MV-4-11 (cell line): Measurements from ENCODE around the gene TSTD2.
A peak's percentile ranks its signal among the peaks of the same experiment; 100 is the strongest.

Experiments used
- DNase-seq: peaks from one replicate; lab custom pipeline; 2025; lab: John Stamatoyannopoulos, UW

TSTD2 gene

GRCh38 chr9:97632985-97633858 lies at the start of gene TSTD2, which contains the start of gene NCBP1:
Gene TSTD2 (minus strand): TSS chr9:97633368. CDS start chr9:97627562, 5,806 bp downstream.
Gene NCBP1 (plus strand): TSS chr9:97633821. CDS start chr9:97633882, 61 bp downstream.
- peak; percentile 98 for DNase-seq

- no peak for DNase-seq
Measured at GRCh38 chr9:97682242-97682641, 49.1 kb upstream of the TSTD2 start.

DNA sequence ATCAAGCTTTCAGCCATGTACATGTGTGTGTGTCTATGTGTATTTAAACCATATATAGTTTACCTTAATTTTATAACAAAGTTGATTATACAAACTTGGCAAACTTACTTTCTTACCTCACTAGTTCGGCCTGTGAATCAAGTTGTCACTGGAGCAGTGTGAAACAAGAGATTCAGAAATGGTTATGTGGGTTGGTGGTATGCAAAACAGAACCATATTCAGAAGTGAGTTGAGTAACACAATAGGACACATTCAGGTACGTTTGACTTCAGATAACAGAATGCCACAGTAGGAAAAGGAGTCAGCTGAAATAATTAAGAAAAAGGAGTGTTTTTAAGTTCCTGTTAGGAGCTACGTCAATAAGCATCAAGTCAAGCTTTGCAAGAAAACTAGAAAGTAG lies 42.5 kb upstream of the TSTD2 start:
- peak; percentile 27 for DNase-seq

- no peak for DNase-seq
Measured at GRCh38 chr9:97673922-97674321, 40.8 kb upstream of the TSTD2 start.

DNA sequence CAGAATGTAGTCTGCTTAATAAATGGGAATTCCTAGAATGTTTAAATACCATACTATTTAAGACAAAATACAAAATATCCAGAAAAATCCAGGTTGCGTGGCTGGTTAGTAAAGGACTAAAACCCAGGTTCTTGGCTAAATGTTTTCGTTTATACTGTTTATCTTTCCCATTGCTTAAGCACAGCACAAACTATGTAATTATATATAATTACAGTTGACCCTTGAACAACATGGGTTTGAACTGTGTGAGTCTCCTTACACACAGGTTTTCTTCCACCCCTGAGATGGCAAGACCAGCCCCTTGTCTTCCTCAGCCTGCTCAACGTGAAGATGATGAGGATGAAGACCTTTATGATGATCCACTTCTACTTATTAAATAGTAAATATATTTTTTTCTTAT lies 39.2 kb upstream of the TSTD2 start:
- DNase-seq: no peak

- DNase-seq: no peak
Measured at GRCh38 chr9:97670586-97670985, 37.4 kb upstream of the TSTD2 start.

- no peak for DNase-seq
Measured at GRCh38 chr9:97668485-97668884, 35.3 kb upstream of the TSTD2 start.

GRCh38 chr9:97666907-97667686 lies 33.9 kb upstream of the TSTD2 start:
- DNase-seq: peak; percentile 59

DNA sequence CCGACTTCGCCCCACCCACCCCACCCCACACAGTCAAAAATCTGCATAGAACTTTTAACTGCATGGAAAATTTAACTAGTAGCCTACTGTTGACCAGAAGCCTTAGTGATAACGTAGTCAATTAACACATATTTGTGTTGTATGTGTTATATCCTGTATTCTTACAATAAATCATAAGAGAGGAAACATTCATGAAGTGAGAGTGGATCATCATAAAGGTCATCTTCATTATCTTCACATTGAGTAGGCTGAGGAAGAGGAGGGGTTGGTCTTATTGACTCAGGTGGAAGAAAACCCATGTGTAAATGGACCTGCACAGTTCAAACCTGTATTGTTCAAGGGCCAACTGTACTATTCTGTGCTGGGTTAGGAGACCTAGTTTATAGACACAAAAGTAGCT lies 32.6 kb upstream of the TSTD2 start:
- DNase-seq: no peak

- DNase-seq: no peak
Measured at GRCh38 chr9:97660847-97661246, 27.7 kb upstream of the TSTD2 start.

DNA sequence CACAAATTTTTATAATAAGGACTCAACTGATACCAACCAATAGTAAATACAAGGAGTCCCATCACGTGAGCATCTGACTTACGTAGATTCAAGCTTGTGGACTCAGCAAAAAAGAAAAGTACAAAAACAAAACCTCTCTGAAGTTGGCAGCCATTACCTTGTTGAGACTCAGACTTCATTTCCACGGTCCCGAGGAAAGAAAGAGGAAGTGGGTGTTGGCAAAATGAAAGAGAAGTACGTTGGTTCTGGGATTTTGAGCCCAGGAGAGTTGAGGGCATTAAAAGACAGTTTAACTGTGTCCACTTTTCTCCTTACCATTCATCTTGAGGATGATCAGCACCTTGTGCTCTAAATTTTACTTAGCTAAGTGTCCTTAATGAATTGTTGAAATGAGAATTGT lies 27.2 kb upstream of the TSTD2 start:
- DNase-seq: peak; percentile 61

GRCh38 chr9:97659771-97660170 lies 26.6 kb upstream of the TSTD2 start:
- DNase-seq: peak; percentile 14

DNA sequence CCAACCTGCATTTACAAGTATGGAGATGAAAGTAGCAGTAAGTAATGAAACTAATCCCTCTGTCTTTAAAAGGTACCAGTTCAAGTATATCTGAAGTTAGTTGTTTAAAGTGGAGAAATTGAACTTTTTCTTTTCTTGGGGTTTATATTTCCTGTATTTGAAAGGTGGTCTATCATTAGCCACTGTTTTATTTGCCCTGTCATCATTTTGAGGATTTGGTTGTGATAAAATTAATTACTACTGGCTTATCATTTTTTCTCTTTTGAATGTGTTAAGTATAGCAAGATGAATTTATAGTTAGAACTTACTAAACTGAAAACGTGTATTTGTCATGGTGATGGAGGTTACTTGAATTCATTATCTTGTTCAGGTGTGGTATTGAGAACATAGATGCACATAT lies 25.5 kb upstream of the TSTD2 start:
- DNase-seq: no peak

GRCh38 chr9:97651646-97652045 lies 18.5 kb upstream of the TSTD2 start:
- no peak for DNase-seq

DNA sequence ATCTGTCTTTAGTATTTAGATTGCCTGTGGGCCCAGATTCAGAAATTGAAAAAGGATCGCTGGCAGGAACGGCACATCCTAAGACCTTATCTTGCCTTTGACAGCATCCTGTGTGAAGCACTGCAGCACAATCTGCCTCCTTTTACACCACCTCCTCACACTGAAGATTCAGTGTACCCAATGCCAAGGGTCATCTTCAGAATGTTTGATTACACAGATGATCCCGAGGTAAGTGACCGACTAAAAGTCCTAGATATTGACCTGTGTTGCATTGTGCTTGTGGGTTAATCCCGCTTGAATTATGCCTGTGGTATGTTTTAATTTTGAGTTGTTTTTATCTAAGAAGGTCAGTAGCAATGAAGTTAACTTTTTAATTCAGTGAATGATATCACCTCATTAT lies 14.8 kb upstream of the TSTD2 start:
- no peak for DNase-seq

- no peak for DNase-seq
Measured at GRCh38 chr9:97645720-97646119, 12.6 kb upstream of the TSTD2 start.

- DNase-seq: no peak
Measured at GRCh38 chr9:97640325-97640724, 7.2 kb upstream of the TSTD2 start.

DNA sequence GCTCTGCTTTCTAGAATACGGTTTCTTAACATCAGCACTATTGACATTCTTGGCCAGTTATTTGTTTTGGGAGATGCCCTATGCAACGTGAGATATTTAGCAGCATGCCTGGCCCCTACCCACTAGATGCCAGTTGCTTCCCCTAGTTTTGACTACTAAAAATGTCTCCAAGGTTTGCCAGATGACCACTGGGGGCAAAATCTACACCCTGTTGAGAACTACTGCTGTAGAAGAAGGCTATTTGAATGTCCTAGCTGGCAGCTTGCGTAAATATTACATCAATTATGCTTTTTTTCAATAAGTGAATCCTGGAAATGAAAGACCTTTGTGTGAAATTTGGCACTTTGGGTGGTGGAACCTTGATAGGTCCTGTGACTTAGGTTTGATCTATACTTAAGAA lies 5.5 kb upstream of the TSTD2 start:
- peak; percentile 22 for DNase-seq

DNA sequence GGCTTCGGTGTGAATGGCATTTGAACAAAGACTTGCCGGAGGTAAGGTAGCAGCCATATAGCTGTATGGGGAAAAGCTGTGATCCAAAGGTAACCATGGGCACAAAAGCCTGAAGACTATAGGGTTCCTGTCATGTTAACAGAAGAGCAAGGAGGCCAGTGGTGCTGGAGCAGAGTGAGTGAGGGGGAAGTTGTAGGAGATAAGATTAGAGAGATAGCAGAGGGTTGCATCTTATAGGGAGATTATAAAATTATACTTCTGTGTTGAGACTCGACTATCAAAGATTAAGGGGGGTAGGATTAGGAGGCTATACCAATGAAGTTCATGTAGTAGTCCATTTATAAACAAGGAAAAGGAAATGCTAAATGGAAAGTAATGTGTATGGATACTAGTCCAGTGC lies 3.7 kb upstream of the TSTD2 start:
- no peak for DNase-seq

DNA sequence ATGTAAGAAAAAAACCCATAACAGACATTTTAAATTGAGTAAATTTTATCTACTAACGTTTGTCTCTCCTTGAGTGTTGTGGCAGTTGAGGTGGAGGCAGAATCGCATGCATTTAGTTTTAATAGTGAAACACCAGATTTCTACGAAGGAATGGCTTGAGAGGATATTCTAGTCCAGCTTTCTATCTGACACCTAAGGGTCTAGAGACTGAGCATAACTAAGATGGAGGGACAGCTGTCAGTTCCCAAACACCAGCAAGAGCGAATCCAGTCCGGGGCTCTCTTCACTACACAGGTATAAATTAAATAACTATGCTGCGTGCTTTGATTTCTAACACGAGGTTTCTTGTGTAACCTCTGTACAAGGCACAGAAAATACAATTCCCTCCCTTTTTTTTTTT lies 1.9 kb upstream of the TSTD2 start:
- DNase-seq: no peak

DNA sequence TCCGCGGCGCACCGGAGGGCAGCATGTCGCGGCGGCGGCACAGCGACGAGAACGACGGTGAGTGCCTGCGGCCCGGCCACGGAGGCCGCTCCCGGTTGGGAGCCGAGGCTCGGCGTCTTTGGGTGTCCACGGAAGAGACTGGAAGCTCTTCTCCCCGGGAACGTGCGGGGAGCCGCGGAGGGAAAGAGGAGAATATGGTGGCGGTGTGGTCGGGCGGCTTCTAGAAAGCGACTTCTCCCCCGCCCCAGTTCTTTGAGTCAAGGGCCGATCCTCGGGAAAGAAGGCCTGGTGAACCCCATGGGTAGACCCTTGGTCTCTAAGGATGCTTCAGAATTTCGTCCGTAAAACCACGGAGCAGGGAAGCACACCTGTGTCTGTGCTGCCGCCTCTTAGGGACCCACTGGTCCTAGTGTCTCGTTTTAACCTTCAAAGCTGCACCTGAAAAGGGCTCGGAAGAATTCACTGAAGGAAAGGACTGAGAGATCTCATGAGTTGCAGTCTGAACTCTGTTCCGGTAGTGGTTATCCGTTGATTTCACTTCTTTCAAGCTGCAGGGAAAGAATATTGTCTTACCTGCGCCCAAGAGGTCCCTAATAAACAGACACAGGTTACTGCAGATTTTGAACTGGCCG lies 807 bp upstream of the TSTD2 start:
- no peak for DNase-seq

DNA sequence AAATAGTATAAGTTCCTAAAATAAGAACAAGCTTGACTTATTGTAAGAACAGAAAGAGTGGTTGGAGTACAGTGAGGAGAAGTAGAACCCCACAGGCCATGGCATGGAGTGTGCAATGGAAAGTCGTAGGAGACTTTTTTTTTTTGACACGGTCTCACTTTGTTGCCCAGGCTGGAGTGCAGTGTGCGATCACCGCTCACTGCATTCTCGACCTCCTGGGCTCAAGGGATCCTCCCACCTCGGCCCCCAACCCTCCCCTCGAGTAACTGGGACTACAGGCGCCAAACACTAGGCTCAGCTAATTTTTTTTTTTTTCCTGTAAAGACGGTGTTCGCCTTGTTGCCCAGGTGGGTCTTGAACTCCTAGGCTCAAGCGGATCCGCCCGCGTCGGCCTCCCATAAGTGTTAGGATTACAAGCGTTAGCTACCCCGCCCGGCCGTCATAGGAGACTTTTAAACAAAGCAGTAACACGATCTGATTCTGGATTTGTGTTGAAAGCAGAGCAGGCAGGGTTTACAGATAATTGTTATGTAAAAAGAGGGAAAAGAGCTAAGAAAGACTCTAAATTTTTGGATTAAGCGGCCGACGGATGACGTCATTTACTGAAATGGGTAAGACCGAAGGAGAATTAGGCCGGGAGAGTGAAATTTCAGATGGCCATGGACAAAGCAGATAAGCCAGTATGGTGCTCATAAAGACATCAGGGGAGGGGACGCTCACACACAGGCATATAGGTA lies 752 bp downstream of the TSTD2 start:
- no peak for DNase-seq
